Measurements from ENCODE around the gene TBX6. TPM values are rescaled to one million over a fixed set of nuclear protein-coding genes. Genes with fewer than 3 reads are reported as not detected.
A peak's percentile ranks its signal among the peaks of the same experiment; 100 is the strongest.
"Not testable (repeated sequence)": the region's sequence is repeated elsewhere in the genome, so short reads cannot be mapped to it uniquely, and the experiment has no call there.

The TBX6 gene
- total RNA-seq, 1 donor from 2014 or later, result 8.9 TPM

DNA sequence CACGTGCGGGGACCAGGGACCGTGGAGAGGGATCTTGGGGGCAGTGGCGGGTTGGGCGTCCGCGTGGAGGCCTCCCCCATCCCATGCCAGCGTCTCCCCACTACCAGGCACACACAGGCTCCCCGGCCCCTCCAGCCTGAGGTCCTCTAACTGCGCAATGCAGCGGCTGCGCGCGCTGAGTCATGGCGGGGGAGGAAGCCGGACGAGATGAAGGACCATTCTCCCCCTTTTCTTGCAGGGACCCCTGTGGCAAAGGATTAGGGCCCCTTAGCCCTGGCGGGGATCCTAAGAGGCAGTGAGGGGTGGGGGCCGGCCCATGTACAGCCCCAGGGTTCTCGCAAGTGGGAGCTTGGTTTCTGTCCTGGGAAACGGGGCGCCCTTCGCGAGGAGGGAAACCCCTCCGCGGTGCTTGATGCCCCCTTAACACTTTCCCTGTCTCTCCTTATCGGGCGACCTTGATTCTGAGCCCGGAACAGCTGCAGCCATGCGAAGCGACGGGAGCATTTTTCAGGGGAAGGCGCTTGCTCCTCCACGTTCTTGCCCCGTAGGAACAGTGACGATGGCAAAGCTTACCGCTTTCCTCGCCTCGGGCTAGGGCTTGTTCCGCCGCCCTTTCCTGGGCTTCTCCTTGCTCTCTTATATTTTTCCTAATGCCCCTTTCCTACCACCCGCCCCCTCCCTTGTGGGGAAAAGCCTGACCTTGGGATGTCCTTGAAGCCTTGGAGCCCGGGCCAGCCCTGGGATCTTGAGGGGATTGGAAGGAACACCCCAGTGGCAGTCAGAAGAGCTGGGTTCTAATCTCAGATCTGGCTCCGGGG lies 25.6 kb downstream of the TBX6 start:
- no peak for DNase-seq (ENCODE audit: low spot score)

DNA sequence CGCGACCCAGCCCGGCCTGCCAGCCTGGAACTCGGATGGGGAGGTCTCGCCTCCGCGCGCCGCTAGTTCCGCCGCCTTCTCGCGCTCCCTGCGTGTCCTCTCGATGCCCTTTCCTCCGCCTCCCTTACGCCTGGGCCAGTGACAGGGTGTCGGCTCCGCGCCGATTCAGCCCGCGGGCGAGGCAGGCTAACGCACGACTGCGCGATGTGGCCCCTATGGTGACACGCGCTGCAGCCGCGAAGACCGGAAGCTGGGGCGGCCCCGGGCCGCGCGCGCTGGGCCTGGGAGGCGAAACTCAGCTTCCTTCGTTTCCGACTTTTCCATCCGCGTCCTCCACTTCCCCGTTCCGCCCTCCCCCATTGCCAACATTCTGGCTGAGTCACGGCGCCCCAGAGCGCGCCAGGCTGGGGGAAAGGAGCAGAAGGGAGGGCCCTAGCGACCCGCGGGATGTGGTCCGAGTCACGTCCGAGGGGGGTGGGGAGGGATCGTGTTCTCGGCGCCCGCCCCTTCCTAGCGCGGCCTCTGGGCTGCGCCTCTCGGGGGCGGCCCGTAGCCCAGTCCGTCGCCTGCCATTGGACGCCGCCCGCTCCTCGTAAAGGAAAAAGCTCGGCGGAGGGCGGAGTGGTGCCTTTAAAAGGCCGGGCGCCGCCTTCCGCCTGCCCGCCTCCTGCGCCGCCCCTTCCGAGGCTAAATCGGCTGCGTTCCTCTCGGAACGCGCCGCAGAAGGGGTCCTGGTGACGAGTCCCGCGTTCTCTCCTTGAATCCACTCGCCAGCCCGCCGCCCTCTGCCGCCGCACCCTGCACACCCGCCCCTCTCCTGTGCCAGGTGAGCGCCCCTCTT lies 26.4 kb downstream of the TBX6 start, which contains the start of gene ALDOA:
Gene ALDOA, plus strand, starts transcription at position 659 of the 841 bp plus-strand sequence. CDS start 1,138 bp downstream, outside the sequence.
- peak; percentile 99 for DNase-seq (ENCODE audit: low spot score)

DNA sequence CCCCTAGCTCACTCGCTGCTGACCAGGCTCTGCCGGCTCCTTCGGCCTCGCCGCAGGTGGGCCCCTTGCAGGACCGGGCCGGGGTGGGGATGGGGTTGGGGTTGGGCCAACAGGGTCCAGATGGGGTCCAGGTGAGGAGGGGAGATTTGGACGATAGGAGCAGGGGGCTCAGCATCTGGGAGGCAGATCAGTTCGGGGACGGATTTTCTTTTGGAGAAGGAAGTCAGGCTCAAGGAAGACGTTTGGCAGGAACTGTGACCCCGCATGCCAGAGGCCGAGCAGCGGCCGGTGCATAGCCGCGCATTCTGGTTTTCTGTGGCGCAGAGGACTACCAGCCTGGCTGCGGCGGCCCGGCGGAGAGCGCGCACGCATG lies 27.0 kb downstream of the TBX6 start:
- DNase-seq (ENCODE audit: low spot score), result no peak

DNA sequence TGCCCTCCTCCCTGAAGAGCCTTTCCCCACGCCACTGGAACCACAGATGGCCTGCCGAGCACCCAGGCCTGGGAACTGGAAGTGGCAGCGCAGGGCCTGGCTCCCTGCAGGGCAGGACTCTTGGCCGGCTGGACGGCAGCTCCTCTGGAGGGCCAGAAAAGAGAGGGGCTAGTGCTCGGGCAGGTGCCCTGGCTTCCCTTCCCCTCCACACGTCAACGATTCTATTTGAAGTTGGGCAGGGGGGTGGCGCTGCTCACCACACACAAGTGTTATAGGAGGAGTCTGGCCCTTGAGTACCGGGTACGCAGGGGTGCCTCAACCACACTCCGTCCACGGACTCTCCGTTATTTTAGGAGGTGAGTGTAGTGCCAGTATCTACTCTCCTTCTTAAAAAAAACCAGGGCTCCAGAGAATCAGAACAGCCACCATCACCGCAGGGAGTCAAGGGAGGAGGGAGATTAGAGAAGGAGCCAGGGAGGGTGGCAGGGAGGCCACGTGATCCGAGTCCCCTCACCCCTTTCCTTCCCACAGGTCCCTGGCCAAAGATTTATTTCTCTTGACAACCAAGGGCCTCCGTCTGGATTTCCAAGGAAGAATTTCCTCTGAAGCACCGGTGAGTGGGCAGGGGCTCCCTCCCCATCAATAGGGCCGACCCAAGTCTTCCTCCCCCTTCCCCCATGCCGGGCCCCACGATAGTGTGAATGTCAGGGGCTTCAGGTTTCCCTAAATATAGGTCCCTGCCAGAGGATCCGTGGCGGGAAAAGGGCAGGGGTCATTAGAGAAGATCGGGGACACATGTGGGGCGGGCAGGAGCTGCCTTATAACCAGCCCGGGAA lies 27.6 kb downstream of the TBX6 start:
- DNase-seq (ENCODE audit: low spot score), result peak; percentile 84

DNA sequence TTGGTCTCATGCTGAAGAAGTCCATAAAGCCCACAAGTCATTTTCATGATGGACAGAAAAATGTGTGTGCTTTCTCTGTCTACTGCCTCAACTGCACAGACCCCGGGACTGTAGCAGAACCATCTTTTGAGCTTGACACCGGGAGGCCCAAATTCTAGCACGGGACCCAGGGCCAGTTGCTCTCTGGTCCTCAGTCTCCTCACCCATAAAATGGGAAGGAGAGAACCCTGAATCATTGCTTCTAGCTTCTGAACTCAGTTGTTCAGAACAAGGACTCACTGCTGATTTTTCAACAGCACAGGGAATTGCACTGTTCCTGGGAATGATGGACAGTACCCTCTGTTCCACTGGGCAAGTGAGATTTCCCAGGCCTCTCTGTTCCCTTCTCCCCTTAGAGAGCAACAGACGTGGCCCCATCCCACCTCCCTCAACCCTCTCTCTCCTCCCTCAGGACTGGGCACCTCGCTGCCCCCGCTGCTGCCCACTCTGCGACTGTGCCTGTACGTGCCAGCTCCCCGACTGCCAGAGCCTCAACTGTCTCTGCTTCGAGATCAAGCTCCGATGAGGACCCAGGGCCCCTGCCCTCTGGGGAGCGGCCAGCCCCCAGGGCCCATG lies 28.3 kb downstream of the TBX6 start:
- no peak for DNase-seq (ENCODE audit: low spot score)

DNA sequence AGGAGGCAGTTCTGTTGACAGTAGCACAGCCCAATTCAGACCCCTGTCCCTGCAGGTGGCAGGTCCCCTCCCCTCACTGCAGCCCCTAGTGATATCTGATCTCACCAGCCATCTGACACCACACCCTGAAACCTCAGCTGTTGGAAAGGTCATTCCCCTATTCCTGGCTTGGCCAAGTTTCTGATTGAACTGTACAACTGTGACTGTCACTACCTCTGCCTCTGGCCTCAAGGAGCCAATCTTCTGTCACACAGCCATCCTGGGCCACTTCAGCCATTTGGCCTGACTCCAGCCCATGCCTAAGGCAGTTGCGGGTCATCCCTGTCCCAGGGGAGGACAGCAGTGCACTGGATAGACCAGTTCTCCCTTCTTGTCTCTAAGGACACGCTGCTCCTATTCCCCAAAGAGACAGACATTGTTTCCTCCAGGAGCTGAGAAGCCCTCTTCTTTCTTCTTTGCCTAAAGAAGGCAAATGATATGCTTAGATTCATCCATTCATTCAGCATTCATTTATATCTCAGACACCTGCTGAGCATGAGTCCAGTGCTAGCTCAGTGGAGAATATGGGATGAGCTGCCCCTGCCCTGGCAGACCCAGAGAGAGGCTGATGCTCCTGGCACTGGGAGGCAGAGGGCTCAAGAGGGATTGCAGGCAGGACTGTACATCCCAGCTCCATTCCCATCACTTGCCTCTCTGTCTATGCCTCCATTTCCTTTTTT lies 30.7 kb downstream of the TBX6 start:
- DNase-seq (ENCODE audit: low spot score), result no peak

DNA sequence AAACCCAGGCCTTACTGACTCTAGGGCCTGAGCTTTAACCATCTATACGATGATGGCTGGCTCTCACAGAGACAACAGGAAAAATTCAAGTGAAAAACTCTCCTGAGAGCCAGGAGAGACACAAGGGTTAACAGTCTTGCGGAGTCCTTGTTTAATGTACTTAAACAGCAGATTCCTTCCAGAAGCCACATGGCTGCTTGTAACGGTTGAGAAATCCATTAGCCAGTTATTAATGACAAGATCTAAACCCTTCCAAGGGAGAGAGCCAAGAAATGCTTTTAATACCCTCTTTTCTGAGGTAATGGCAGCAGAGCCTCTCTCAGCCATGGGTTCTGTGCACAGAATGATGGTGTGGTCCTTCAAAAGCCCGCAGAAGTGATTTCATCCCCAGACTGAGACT lies 31.4 kb downstream of the TBX6 start:
- no peak for DNase-seq (ENCODE audit: low spot score)

DNA sequence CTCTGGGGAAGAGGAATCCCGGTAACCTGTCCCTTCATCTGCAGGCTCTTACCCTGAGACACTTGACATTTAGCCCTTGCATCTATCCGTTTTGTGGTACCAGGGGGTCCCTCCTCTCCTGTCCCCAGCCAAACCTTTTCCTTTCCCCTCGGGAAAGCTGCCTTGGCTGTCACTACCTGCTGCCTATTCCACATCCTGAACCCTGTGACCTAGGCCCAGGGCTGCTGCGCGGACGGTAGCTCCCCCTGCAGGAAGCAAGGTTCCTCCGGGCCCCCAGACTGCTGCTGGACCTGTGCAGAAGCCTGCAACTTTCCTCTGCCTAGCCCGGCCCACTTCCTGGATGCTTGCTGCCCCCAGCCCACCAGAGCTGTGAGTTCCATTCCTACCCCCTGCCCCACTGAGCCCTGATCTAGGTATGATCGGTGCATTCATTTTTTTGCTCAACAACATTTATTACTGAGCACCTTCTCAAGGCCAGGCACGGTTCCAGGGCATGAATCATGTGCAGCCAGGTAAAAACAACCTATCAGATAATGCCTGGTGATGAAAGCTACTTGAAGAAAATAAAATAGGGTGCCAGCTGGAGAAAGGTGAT lies 36.7 kb downstream of the TBX6 start:
- no peak for DNase-seq (ENCODE audit: low spot score)

DNA sequence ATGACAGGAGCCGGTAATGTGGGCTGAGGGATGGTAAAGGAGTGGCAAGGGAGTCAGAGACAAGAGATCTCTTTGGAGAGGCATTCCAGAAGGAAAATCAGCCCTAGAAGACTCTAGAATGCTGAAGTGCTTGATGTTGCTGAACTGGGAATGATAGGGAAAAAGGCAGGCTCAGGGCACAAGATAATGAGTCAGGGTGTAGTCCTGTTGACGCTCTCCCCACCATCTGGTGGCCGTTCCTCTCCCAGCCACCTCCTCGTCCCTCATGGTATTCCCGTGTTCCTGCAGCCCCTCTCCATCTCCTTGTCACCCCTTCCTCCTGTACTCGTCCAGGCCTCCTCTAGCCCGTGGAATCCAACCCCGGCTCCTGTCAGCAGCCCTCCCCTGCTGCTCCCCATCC lies 37.3 kb downstream of the TBX6 start:
- DNase-seq (ENCODE audit: low spot score), result no peak

DNA sequence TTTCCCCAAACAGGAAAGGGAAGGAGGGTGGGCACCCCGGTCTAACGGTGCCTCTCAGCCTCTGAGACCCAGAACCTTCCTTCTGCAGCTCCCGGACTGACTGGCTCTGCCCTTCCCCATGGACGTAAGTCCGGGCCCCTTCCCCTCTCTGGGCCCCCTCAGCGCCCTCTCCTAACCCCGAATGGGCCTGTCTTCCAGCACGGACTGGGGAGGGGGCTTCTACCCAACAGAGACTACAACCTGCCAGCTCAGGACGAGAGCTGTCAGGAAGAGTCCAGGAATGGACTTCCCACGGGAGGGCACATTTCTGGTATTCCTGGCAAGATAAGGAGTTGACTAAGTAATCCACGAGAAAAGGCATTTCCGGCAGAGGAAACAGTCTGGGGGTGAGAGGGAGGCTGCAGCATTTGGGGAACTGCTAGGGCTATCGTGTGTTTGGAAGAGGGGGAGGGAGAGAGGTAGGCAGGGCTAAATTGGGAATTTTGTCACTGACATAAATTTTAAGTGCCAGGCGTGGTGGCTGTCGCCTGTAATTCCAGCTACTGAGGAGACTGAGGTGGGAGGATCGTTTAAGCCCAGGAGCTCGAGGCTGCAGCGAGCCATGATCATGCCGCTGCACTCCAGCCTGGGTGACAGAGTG lies 38.2 kb downstream of the TBX6 start:
- DNase-seq (ENCODE audit: low spot score), result no peak

DNA sequence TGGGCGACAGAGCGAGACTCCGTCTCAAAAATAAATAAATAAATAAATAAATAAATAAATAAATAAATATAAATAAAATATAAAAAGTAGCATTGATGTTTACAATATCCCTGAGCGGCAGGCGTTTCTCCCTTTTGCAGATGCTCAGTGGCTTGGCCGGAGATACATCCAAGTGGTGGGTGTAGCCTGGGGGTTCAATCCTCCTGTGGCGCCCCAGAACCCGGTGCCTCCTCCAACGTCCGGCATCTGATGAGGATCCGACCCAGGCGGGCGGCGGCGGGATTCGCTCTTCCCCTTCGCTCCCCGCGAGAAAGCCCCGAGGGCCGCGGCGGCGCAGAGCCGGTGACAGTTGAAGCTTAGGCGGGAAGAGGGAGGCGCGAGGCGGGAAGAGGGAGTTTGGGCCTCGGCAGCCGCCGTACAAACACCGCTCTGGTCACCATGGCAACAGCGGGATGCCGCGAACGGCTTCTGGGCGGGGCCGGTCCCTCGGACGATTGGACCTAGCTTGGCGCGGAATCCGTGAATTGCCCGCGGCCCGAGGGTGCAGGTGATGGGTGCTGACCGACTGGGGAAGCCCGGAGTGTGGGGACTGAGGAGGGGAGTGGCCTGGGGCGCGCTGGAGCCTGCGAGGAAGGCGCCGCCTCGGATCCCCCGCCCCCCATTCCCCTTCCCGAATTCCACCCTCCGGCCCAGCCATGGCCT lies 38.9 kb downstream of the TBX6 start:
- DNase-seq (ENCODE audit: low spot score), result peak; percentile 95

DNA sequence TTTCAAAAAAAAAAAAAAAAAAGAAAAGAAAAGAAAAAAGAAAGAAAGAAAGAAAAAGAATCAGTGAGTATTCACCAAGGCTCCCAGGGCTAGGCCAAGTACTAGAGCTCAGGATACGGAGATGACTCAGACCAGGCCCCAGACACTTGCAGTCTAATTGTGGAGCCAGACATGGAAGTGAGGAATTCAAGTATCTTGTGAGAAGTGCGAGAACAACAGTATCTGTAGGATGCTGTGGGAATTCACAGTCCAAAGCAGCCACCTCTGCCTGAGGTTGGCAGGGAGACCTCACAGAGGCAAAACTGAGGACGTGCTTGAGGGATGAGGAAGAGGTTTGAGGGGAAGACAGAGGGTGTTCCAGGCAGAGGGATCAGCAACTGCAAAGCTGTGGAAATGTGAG lies 40.2 kb downstream of the TBX6 start:
- DNase-seq (ENCODE audit: low spot score), result no peak

DNA sequence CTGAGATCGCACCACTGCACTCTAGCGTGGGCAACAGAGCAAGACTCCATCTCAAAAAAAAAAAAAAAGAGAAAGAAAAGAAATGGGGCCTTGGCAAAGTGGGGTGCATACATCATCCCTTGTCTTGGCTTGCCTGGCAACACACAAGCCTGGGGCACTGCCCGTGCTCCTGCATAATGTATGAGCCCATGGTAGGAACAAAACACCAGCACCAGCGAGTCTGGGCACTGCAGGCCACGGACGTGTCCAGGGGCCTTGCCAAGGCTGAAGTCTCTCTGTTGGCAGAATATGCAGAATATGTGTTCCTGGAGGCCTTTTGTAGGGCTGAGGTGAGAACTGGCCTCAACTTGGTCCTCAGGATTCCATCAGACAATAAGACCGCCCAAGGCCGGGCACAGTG lies 41.9 kb downstream of the TBX6 start:
- DNase-seq (ENCODE audit: low spot score), result no peak

DNA sequence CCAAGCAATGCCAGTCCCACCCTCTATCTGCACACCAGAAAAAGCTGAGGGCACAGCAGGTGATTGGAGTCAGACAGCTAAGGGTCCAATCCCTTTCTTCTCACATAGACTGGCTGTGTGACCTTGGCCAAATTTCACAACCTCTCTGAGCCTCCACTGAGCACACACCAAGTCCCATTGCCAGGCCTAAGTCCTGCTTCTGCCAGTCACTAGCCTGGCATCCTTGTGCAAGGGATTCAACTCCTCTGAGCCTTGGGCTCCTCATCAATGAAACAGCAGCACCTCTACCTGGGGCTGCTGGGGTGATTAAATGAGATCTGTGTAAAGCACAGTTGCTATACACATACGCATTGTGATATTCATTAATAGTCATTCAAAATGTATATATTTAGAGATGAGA lies 45.1 kb downstream of the TBX6 start:
- no peak for DNase-seq (ENCODE audit: low spot score)

DNA sequence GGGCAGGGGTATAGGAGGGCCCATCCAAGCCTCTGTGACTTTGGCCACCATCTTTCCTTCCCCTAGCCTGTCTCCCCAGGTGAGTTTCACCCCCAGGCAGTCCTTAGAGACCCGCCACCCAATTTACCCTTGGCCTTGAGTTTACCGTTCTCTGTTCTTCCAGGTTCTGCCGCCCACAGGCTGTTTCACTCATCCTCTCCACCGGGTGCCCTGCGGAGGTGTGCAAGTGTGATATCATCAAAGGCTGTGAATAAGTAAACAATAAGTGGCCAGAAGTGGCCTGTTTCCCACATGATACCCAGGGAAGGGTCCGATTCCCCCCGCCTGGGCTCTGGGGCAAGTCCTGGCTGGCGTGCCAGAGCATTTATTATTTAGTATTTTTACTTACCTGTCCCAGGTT lies 45.5 kb downstream of the TBX6 start:
- no peak for DNase-seq (ENCODE audit: low spot score)

DNA sequence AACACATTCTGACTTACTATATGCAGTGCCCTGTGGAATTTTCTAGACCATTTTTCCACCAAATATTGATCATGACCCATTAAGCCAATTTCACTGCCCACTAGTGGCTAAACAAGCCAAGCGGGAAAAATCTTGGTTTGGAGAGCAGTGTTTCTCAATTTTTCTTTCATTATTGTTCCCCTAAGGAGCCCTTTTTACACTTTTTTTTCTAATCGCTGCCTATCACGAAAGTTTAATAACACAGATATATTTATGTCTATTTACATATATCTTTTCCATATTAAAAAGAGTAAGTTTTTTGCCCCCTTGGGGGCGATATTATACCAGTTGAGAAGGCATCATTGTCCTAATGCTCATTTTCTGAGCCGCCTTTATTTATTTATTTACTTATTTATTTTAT lies 49.9 kb downstream of the TBX6 start:
- no peak for DNase-seq (ENCODE audit: low spot score)

DNA sequence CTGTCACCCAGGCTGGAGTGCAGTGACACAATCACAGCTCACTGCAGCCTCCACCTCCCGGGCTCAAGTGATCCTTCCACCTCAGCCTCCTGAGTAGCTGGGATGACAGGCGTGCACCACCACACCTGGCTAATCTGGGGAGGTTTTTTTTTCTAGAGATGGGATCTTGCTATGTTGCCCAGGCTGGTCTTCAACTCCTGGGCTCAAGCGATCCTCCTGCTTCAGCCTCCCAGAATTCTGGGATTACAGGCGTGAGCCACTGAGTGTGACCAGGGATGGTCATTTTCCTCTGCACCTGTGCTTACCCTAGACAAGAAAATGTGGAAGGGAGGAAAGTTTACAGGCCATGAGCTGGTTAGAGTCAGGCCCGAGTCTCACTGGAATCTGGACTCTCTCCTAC lies 51.0 kb downstream of the TBX6 start:
- DNase-seq (ENCODE audit: low spot score), result not testable (repeated sequence)

DNA sequence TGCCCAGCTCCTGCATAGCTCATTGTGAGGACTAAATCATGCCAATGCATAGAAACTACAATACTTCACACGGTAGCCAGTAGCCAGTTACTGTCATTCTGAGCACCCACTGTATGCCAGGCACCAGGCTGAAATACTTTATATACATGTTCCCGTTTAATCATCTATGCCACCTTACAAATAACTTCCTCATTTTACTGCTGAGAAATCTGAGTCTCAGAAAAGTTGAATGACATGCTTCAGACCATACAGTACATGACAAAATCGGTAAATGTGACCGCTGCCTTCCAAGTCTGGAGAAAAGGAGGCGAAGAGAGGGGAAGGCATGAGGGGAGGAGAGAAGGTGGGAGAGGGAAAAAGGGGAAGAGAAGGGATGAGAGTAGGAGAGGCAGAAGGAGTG lies 51.5 kb downstream of the TBX6 start:
- no peak for DNase-seq (ENCODE audit: low spot score)
